Stimulated activated CD4-positive, alpha-beta T cell treated with anti-CD3 and anti-CD28 coated beads, Interleukin-15, amount 100 ng/mL, for 48 hours (primary cell): ENCODE measurements around the gene TSFM.
"Not testable (repeated sequence)": the region's sequence is repeated elsewhere in the genome, so short reads cannot be mapped to it uniquely, and the experiment has no call there.

Experiments
- DNase-seq, 2 donors: peaks; one replicate each; pipeline ENCODE4 v3.0.0-alpha.2; 2020; ENCODE audit warnings: low read depth in 2 of 2

Gene TSFM

GRCh38 chr12:57763881-57764661, 18.5 kb upstream of the TSFM start:
- no peak for DNase-seq

DNA sequence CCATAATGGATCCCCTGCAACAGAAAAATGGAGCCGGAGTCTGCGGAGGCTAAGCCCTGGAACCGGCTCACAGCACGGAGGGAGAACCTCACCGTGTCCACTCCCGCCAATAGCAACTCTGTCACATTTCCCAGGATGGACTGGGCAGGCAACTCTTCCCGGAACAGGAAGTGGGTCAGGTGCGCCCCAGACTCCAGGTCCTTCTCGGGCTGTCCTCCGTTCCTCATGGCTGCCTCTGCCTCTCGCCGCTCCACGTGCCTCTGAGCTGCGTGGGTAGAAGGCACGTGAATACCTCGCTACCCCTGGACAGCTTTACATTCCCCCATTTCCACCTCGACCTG, 18.0 kb upstream of the TSFM start:
- DNase-seq: no peak

DNA sequence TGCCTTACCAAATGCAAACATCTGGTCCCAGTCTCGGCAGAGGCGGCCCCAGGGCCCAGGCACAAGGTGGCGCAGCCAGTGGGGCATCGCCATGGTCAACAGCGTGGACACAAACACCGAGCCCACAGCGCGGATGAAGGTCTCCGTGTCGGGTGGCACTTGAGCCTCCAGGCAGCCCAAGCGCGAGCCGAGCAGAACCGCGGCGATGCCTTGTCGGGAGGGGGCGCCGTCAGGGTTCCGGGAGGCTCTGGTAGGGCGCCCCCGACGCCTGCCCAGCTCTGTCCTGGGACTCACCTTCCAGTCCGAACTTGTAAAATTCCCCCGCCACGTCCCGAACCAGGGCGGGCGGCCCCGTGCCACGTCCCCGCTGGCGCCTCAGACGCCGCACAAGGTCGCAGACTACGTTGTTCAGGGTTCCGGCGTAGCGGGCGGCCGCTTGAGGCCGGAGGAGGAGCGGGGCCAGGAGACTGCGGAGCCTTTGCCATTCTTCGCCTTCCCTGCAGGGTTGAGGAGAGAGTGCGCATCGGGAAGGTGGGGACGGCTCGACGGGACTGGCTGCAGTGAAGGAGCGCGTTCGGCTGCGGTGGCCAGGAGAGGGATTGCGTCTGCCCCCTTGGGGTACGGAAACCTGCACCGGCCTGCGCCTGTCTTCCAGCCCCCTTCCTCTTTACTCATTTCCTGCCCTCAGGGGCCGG, 17.4 kb upstream of the TSFM start:
- no peak for DNase-seq

DNA sequence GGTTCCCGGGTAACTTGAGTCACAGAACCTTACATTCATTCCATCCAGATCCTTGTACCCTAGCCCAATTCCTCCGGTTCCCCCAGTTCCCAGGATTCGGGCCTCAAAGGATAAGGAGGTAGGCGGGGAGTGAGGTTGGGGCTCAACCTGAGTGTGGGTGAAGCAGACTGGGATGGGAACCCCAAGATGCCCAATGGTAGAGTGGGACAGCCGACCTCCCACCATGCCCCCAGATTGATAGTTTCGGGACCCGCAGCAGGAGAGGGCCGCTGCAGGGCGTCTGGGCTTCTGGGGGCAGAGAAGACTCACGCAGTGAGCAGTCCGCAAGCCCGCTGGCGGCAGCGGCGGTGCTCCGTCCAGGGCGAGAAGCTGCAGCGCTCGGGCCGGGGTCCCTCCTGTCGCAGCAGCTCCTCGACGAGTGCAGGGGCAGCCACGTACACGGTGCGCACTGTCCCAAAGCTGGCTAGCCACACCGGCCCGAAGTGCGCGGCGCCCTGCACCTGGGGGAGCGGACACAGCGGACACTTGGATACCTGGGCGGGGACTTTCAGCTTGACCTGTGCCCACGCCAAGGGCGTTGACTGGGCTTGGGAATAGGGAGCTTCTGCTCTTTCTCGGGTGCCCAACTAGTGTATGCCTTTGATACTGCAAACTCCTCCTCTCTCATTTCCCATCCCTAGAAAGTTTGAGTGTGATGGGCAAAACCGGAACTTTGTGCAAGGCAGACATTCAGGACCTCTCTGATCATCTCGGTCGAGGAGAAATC, 16.7 kb upstream of the TSFM start:
- DNase-seq: no peak

GRCh38 chr12:57766464-57767304, 15.9 kb upstream of the TSFM start, which contains the start of gene CYP27B1:
Gene CYP27B1 (minus strand): TSS chr12:57767078. CDS start chr12:57767041, 37 bp downstream.
- DNase-seq: no peak

DNA sequence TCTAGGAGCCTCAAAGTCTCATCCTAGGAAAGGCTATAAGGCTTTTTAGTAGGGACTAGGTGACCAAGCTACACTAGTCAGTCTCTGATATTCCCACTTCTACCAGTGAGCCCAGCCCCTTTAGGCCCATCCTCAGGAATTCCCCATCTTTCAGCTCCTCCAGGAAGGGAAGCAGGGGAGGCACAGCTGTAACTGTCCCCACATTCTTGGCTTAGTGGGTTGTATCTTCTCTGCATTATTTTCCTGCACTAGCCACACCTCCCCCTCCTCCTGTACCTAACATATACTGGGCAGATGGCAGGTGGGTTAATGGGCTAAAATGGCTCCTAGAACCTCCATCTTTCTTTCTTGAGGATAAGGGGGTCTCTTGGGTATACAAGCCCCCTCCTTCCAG, 15.3 kb upstream of the TSFM start:
- no peak for DNase-seq

- no peak for DNase-seq
These were observed 14.7 kb upstream of the TSFM start for GRCh38 chr12:57767876-57768275.

GRCh38 chr12:57769594-57769993, 13.0 kb upstream of the TSFM start:
- DNase-seq: no peak

DNA sequence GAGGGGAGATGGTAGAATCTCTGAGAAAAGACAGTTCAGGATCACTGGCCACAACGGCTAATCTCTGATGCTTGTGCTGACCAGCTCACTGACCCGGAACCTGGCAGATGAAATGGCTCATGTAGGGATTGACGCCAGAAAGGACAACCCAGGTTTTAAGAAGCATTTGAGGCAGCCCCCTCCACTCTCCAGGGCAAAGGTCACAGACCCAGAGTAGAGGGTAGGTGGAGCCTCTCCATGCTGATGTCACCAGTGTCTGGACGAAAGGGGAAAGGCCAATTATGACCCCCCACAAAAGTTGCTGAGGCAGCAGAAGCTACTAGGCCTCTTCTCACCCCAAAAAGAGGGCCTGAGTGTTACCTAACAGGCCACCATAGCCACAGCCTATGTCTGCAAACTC, 11.9 kb upstream of the TSFM start:
- no peak for DNase-seq

DNA sequence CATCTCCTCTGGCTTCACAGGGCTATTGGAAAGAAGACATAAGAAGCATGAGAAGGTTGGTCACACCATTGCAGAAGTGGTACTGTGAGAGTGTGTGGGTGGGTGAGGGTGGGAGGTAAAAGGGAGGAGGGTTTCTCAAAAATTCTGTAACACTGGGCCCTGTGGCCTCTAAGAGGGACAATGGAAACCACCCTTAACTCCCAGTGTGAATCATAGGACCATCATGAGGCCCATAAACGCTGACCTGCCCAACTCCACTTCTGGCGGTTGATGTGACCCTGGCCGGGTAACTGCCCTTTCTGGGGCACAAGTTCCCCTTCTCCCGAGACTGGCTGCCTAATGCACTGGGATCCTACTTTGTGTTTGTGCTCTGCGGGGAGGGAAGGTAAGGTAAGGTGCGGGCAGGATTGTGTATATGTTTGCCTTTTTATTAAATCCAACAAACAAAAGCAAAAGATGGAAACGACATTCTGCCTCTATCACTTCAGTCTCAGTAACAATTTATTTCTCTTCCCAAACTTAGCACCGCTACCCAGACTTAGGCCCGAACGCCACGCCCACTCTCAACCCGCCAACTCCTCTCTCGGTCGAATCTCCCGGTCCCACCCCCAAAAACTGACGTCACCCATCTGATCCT, 11.2 kb upstream of the TSFM start:
- DNase-seq: peak; percentile 87 to 92

GRCh38 chr12:57771873-57772428, 10.6 kb upstream of the TSFM start, which contains the start of gene METTL1:
Gene METTL1 (minus strand): TSS chr12:57772105. CDS start chr12:57772083, 22 bp downstream.
- DNase-seq: peak; percentile 92 to 93

DNA sequence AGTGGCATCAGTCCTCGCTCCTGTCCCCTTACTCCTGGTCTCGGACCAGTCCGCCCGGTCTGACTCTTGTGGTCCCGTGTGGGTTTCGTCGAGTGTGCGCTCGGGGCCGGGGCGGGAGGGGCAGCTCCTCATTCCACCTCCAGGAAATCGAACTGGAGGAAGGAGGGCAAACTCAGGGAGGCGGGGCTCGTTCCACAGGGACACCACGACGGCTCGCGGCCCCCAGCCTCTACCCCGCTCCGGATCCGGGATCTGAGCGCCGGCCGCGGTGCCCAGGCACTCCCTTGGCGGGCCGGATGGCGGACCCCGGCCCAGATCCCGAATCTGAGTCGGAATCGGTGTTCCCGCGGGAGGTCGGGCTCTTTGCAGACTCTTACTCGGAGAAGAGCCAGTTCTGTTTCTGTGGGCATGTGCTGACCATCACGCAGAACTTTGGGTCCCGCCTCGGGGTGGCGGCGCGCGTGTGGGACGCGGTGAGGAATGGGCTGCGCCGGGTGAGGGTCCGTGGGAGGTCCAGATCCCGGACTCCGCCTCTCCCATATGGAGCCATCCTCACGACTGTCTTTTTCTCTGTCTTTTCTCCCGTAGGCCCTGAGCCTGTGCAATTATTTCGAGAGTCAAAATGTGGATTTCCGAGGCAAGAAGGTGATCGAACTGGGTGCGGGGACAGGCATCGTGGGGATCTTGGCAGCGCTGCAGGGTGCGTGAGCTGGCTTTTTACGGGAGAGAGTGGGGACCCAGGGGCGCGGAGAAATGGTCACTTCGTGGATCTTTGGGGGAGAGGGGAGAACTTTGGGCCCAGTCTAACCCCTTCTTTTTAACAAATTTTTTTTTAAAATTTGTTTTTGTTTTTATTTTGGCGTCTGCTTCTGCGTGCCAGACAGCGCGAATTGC, 9.9 kb upstream of the TSFM start, which contains the start of gene EEF1AKMT3:
Gene EEF1AKMT3 (plus strand): TSS at position 186 of the 894 bp plus-strand sequence. CDS start 111 bp downstream, at position 297.
- DNase-seq: no peak

DNA sequence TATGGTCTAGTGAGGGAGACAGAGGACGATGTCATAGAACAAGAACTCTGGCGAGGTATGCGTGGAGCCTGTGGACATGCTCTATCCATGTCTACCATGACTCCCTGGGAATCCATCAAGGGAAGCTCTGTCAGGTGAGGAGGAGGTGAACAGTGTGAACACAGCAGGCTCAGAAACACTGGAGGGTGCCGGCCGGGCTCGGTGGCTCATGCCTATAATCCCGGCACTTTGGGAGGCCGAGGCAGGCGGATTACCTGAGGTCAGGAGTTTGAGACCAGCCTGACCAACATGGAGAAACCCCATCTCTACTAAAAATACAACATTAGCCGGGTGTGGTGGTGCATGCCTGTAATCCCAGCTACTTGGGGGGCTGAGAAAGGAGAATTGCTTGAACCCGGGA, 8.0 kb upstream of the TSFM start:
- not testable (repeated sequence) for DNase-seq

DNA sequence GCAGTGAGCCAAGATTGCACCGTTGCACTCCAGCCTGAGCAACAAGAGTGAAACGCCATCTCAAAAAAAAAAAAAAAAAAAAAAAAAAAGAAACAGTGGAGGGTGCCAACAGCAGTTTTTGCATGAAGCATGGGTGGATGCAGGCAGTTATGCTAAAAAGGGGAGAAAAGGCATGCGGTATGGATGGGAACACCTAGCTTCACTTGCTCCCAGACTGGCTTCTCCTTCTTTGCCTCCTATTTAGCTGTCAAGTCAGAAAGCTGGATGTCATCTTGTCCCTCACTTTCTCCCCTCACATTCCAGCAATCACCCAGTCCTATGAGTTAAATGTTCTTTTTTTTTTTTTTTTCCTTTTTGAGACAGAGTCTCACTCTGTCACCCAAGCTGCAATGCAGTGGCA, 7.5 kb upstream of the TSFM start:
- DNase-seq: no peak

GRCh38 chr12:57775563-57776246, 6.9 kb upstream of the TSFM start:
- no peak for DNase-seq

DNA sequence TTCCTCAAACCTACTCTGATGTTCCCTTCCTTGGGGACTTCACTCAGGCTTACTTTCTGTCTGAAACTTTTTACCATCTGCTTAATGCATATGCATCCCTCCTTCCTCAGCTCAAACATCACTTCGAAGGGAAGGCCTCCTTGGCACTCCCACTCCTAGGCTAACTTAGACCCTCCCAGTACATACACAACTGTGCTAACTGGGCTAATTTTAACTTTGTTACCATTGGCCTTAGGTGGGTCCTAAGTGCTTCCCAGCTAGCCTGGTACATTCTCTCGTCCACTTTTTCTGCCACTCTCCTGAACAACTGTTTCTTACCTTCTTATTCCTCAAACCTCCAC, 6.4 kb upstream of the TSFM start:
- DNase-seq: no peak

- DNase-seq: no peak
These were observed 5.2 kb upstream of the TSFM start for GRCh38 chr12:57777367-57777766.

DNA sequence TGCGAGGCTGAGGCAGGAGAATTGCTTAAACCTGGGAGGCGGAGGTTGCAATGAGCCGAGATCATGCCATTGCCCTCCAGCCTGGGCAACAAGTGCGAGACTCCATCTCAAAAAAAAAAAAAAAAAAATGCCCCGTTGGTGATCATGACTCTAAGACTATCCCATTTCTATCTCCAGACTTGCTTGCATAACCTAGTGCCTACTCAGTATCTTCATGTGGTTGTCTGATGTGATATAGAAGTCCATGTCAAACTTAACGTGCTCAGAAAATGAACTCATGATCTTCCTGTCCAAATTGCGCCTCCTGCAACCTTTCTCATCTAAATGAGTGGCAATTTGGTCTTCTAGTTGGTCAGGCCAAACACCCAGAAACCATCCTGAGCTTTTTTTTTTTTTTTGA, 4.7 kb upstream of the TSFM start:
- DNase-seq: no peak

GRCh38 chr12:57779736-57780135, 2.9 kb upstream of the TSFM start:
- no peak for DNase-seq
